SK-N-SH treated with all-trans-retinoic acid at 6 μM for 48 hours (cell line): ENCODE data around the gene AASS.

Source experiments
- CSDC2 ChIP-seq: fragments of 250-450 bp; sonication (Bioruptor Pico); IDR thresholded peaks from 2 replicates; pipeline ENCODE4 v1.5.0; 2020; ENCODE audit warnings: mild to moderate bottlenecking, moderate library complexity
- PATZ1 ChIP-seq: fragments of 250-450 bp; sonication (Bioruptor Pico); IDR thresholded peaks from 2 replicates; pipeline ENCODE4 v1.8.0; 2020; ENCODE audit warnings: mild to moderate bottlenecking, moderate library complexity, borderline replicate concordance
- PPARA ChIP-seq: fragments of 250-450 bp; sonication (Bioruptor Pico); IDR thresholded peaks from 2 replicates; pipeline ENCODE4 v1.5.0; 2020; ENCODE audit warnings: mild to moderate bottlenecking, borderline replicate concordance
- TCF4 ChIP-seq: fragments of 250-450 bp; sonication (Bioruptor Pico); IDR thresholded peaks from 2 replicates; pipeline ENCODE4 v1.8.0; 2021; ENCODE audit warnings: mild to moderate bottlenecking, moderate library complexity, borderline replicate concordance
- ZC3H10 ChIP-seq: fragments of 250-450 bp; sonication (Bioruptor Pico); IDR thresholded peaks from 2 replicates; pipeline ENCODE4 v1.5.1; 2021; ENCODE audit warnings: mild to moderate bottlenecking, moderate library complexity
- ZFP3 ChIP-seq: fragments of 250-450 bp; sonication (Bioruptor Pico); IDR thresholded peaks from 2 replicates; pipeline ENCODE4 v1.5.0; 2020; ENCODE audit warnings: mild to moderate bottlenecking, moderate library complexity
- ZNF565 ChIP-seq: fragments of 450-650 bp; formaldehyde crosslinking; conservative IDR thresholded peaks from 2 replicates; pipeline ENCODE4 v1.5.0; 2020; ENCODE audit warnings: low read depth, mild to moderate bottlenecking, moderate library complexity
- TF ChIP-seq, protein P1 (sequence below): fragments of 250-450 bp; sonication (Bioruptor Pico); IDR thresholded peaks from 2 replicates; pipeline ENCODE4 v1.5.0; 2020; ENCODE audit warnings: mild to moderate bottlenecking, moderate library complexity
- TF ChIP-seq, protein P2 (sequence below): fragments of 250-450 bp; sonication (Bioruptor Pico); IDR thresholded peaks from 2 replicates; pipeline ENCODE4 v1.5.1; 2021; ENCODE audit warnings: mild to moderate bottlenecking, moderate library complexity

- no peak for TF ChIP-seq ZNF565
- TF ChIP-seq, protein P1, sequence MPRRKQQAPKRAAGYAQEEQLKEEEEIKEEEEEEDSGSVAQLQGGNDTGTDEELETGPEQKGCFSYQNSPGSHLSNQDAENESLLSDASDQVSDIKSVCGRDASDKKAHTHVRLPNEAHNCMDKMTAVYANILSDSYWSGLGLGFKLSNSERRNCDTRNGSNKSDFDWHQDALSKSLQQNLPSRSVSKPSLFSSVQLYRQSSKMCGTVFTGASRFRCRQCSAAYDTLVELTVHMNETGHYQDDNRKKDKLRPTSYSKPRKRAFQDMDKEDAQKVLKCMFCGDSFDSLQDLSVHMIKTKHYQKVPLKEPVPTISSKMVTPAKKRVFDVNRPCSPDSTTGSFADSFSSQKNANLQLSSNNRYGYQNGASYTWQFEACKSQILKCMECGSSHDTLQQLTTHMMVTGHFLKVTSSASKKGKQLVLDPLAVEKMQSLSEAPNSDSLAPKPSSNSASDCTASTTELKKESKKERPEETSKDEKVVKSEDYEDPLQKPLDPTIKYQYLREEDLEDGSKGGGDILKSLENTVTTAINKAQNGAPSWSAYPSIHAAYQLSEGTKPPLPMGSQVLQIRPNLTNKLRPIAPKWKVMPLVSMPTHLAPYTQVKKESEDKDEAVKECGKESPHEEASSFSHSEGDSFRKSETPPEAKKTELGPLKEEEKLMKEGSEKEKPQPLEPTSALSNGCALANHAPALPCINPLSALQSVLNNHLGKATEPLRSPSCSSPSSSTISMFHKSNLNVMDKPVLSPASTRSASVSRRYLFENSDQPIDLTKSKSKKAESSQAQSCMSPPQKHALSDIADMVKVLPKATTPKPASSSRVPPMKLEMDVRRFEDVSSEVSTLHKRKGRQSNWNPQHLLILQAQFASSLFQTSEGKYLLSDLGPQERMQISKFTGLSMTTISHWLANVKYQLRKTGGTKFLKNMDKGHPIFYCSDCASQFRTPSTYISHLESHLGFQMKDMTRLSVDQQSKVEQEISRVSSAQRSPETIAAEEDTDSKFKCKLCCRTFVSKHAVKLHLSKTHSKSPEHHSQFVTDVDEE: no peak
- TF ChIP-seq PPARA (CRISPR knock-in tag): no peak
- no peak for TF ChIP-seq PATZ1
- TF ChIP-seq, protein P2, sequence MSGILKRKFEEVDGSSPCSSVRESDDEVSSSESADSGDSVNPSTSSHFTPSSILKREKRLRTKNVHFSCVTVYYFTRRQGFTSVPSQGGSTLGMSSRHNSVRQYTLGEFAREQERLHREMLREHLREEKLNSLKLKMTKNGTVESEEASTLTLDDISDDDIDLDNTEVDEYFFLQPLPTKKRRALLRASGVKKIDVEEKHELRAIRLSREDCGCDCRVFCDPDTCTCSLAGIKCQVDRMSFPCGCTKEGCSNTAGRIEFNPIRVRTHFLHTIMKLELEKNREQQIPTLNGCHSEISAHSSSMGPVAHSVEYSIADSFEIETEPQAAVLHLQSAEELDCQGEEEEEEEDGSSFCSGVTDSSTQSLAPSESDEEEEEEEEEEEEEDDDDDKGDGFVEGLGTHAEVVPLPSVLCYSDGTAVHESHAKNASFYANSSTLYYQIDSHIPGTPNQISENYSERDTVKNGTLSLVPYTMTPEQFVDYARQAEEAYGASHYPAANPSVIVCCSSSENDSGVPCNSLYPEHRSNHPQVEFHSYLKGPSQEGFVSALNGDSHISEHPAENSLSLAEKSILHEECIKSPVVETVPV (CRISPR knock-in tag): no peak
- no peak for TF ChIP-seq ZC3H10 (CRISPR knock-in tag)
- no peak for TF ChIP-seq ZFP3 (CRISPR knock-in tag)
- TF ChIP-seq CSDC2 (CRISPR knock-in tag): no peak
- TF ChIP-seq TCF4: no peak
These were observed 50.9 kb downstream of the AASS start for GRCh38 chr7:122092964-122093797.
